CD14-positive monocyte (primary cell): ENCODE data around the gene KRTAP5-11. TPM values are rescaled to one million over a fixed set of nuclear protein-coding genes. Genes with fewer than 3 reads are reported as not detected.
"Not testable (repeated sequence)": the region's sequence is repeated elsewhere in the genome, so short reads cannot be mapped to it uniquely, and the experiment has no call there.

Experiments used
- DNase-seq, 3 donors: peaks; one replicate each; pipeline ENCODE4 v3.0.0-alpha.2; 2011 to 2022
- H2AFZ ChIP-seq: 2 replicates; pipeline ENCODE4 v1.6.0; 2012; ENCODE audit warnings: mild to moderate bottlenecking, low read depth, low read length, inconsistent platforms; ENCODE audit not compliant: insufficient read depth, poor library complexity, severe bottlenecking
- H3K27ac ChIP-seq, 2 donors: 1 replicate in 1 of 2; 2 replicates in 1 of 2; pipeline ENCODE4 v1.5.1; 2012 to 2013; ENCODE audit warnings: low read length in 2 of 2, control low read depth in 1 of 2, inconsistent platforms in 1 of 2, low read depth in 1 of 2, mild to moderate bottlenecking in 1 of 2
- H3K27me3 ChIP-seq, 2 donors: one replicate each; pipeline versions ENCODE4 v1.6.0 to v1.6.1; 2011 to 2013; ENCODE audit warnings: low read length in 2 of 2; ENCODE audit not compliant: control insufficient read depth in 2 of 2, insufficient read depth in 2 of 2
- H3K36me3 ChIP-seq, 2 donors: replicated peaks in 1 of 2; 1 replicate in 1 of 2; 2 replicates in 1 of 2; pipeline versions ENCODE4 v1.5.1 to v1.6.1; 2012 to 2013; ENCODE audit warnings: low read length in 2 of 2, control low read depth in 1 of 2, inconsistent platforms in 1 of 2, mild to moderate bottlenecking in 1 of 2; ENCODE audit not compliant: insufficient read depth in 2 of 2, control insufficient read depth in 1 of 2
- H3K4me1 ChIP-seq, 2 donors: 1 replicate in 1 of 2; 2 replicates in 1 of 2; pipeline versions ENCODE4 v1.5.1 to v1.6.1; 2012 to 2013; ENCODE audit warnings: low read length in 2 of 2, control low read depth in 1 of 2, inconsistent platforms in 1 of 2, mild to moderate bottlenecking in 1 of 2, moderate library complexity in 1 of 2; ENCODE audit not compliant: insufficient read depth in 2 of 2, control insufficient read depth in 1 of 2
- H3K4me2 ChIP-seq: replicated peaks from 2 replicates; pipeline ENCODE3; 2012; ENCODE audit warnings: low read length, moderate library complexity, mild to moderate bottlenecking; ENCODE audit not compliant: poor library complexity, severe bottlenecking; ENCODE audit errors: extremely low read depth
- H3K4me3 ChIP-seq, 3 experiments: fragments of 200-600 bp in 1 of 3; sonication (generic) in 1 of 3; replicated peaks in 1 of 3; 1 replicate in 2 of 3; 2 replicates in 1 of 3; pipeline ENCODE4 v1.5.1; 2011 to 2013; ENCODE audit warnings: low read length in 3 of 3, mild to moderate bottlenecking in 3 of 3, control low read depth in 2 of 3, low read depth in 2 of 3, inconsistent platforms in 1 of 3, moderate library complexity in 1 of 3
- H3K79me2 ChIP-seq: 2 replicates; pipeline ENCODE4 v1.6.0; 2012; ENCODE audit warnings: mild to moderate bottlenecking, control low read depth, inconsistent platforms, low read length, moderate library complexity; ENCODE audit not compliant: insufficient read depth
- H3K9ac ChIP-seq: 2 replicates; pipeline ENCODE4 v1.6.0; 2017; ENCODE audit warnings: low read length, mild to moderate bottlenecking; ENCODE audit not compliant: insufficient read depth, poor library complexity, severe bottlenecking
- H3K9me3 ChIP-seq, 2 donors: replicated peaks in 1 of 2; 1 replicate in 1 of 2; 2 replicates in 1 of 2; pipeline versions ENCODE4 v1.5.1 to v1.6.1; 2012 to 2013; ENCODE audit warnings: low read length in 2 of 2, control low read depth in 1 of 2; ENCODE audit not compliant: control insufficient read depth in 1 of 2, insufficient read depth in 1 of 2
- H4K20me1 ChIP-seq: 2 replicates; pipeline ENCODE4 v1.6.0; 2012; ENCODE audit warnings: mild to moderate bottlenecking, low read length, control low read depth, moderate library complexity; ENCODE audit not compliant: insufficient read depth
- H3K27ac Mint-ChIP-seq, 7 donors: one replicate each; pipeline ENCODE4 v1.8.0; 2020; ENCODE audit warnings: mild to moderate bottlenecking in 7 of 7, mixed read lengths in 7 of 7, moderate library complexity in 6 of 7, inconsistent platforms in 2 of 7
- H3K27me3 Mint-ChIP-seq, 3 donors: one replicate each; pipeline ENCODE4 v1.8.0; 2021 to 2022; ENCODE audit warnings: low read depth in 3 of 3, mild to moderate bottlenecking in 3 of 3, mixed read lengths in 3 of 3, moderate library complexity in 3 of 3, inconsistent platforms in 1 of 3
- H3K36me3 Mint-ChIP-seq, 2 donors: one replicate each; pipeline ENCODE4 v1.8.0; 2020; ENCODE audit warnings: mixed read lengths in 2 of 2, inconsistent platforms in 1 of 2, mild to moderate bottlenecking in 1 of 2
- H3K4me1 Mint-ChIP-seq: one replicate; pipeline ENCODE4 v1.8.0; 2020; ENCODE audit warnings: mild to moderate bottlenecking, mixed read lengths
- H3K4me3 Mint-ChIP-seq, 2 donors: one replicate each; pipeline ENCODE4 v1.8.0; 2020; ENCODE audit warnings: mild to moderate bottlenecking in 2 of 2, mixed read lengths in 2 of 2, moderate library complexity in 1 of 2
- H3K9me3 Mint-ChIP-seq, 7 donors: one replicate each; pipeline ENCODE4 v1.8.0; 2020 to 2022; ENCODE audit warnings: mixed read lengths in 7 of 7, mild to moderate bottlenecking in 6 of 7, moderate library complexity in 6 of 7, inconsistent platforms in 2 of 7
- WGBS: methylation state at CpG from one replicate; pipeline ENCODE4 v1.1.5; 2013; ENCODE audit warnings: missing lambda C conversion rate; ENCODE audit not compliant: insufficient coverage; 5-methylcytosine and 5-hydroxymethylcytosine counted together
- intact Hi-C, 2 donors: fragments of 100-400 bp; cut with micrococcal nuclease; formaldehyde crosslinking; loops; one replicate each; pipeline versions ENCODE4 v1.15.0 to v1.15.1; 2023
- polyA plus RNA-seq, 3 donors: library from polyadenylated mRNA; depleted of rRNA in 1 of 3; unstranded in 2 of 3; stranded (reverse) in 1 of 3; fragments of 300-500 nt in 2 of 3; fragments of >200 nt in 1 of 3; fragmentation: Illumina TruSeq in 2 of 3; gene quantifications; 1 replicate in 2 of 3; 2 replicates in 1 of 3; pipeline ENCODE4 v1.2.3, GENCODE V29; 2012 to 2021
- TF ChIP-seq, protein P1 (sequence below): fragments of 200-600 bp; IDR thresholded peaks from one replicate; pipeline ENCODE4 v1.8.0; 2022; ENCODE audit warnings: antibody characterized with exemption, mild to moderate bottlenecking

KRTAP5-11 gene
- polyA plus RNA-seq, 3 donors, result not detected

- no peak overlapping the region for H3K4me3 ChIP-seq
- TF ChIP-seq, protein P1, sequence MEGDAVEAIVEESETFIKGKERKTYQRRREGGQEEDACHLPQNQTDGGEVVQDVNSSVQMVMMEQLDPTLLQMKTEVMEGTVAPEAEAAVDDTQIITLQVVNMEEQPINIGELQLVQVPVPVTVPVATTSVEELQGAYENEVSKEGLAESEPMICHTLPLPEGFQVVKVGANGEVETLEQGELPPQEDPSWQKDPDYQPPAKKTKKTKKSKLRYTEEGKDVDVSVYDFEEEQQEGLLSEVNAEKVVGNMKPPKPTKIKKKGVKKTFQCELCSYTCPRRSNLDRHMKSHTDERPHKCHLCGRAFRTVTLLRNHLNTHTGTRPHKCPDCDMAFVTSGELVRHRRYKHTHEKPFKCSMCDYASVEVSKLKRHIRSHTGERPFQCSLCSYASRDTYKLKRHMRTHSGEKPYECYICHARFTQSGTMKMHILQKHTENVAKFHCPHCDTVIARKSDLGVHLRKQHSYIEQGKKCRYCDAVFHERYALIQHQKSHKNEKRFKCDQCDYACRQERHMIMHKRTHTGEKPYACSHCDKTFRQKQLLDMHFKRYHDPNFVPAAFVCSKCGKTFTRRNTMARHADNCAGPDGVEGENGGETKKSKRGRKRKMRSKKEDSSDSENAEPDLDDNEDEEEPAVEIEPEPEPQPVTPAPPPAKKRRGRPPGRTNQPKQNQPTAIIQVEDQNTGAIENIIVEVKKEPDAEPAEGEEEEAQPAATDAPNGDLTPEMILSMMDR, result no peak
- no peaks in the 10 kb centered on the region for H4K20me1 ChIP-seq
- 80% methylated on average over 2 of the region's 4 CpGs for WGBS
- no peak overlapping the region for H2AFZ ChIP-seq
- peak overlapping the region in 1 of 7 donors; percentile 12 for H3K27ac Mint-ChIP-seq
- H3K27ac ChIP-seq, result no peak overlapping the region
- no peak overlapping the region for H3K4me3 Mint-ChIP-seq
- H3K27me3 ChIP-seq, result no peaks in the 10 kb centered on the region
- DNase-seq, result no peak
- H3K4me2 ChIP-seq, result no peak overlapping the region
- H3K27me3 Mint-ChIP-seq, result peaks cover 1 to 8% (median 2%) of the 10 kb centered on the region in 3 donors
- H3K9ac ChIP-seq, result no peak overlapping the region
- H3K79me2 ChIP-seq, result no peaks in the 10 kb centered on the region
- intact Hi-C loops, result no loop called here
- peaks cover 4 to 8% of the 10 kb centered on the region in 2 donors for H3K4me1 ChIP-seq
- no peaks in the 10 kb centered on the region for H3K36me3 Mint-ChIP-seq
- H3K9me3 ChIP-seq, result peaks cover 0 to 11% of the 10 kb centered on the region in 2 donors
- H3K36me3 ChIP-seq, result no peaks in the 10 kb centered on the region
- peaks cover 8% of the 10 kb centered on the region for H3K4me1 Mint-ChIP-seq
- peaks cover 5 to 18% (median 8%) of the 10 kb centered on the region in 7 donors for H3K9me3 Mint-ChIP-seq
These were observed 44.0 kb downstream of the KRTAP5-11 start for GRCh38 chr11:71538666-71538990.

- H3K36me3 Mint-ChIP-seq, H4K20me1 ChIP-seq, H3K27ac ChIP-seq, H3K9ac ChIP-seq, H3K4me1 Mint-ChIP-seq, H3K4me3 Mint-ChIP-seq, H3K79me2 ChIP-seq, H2AFZ ChIP-seq, intact Hi-C loops, H3K4me1 ChIP-seq, H3K27me3 Mint-ChIP-seq, H3K4me3 ChIP-seq, H3K36me3 ChIP-seq, DNase-seq, H3K4me2 ChIP-seq, H3K27me3 ChIP-seq: not testable (repeated sequence)
- H3K27ac Mint-ChIP-seq, result peak within 1 kb of the TSS in 1 of 7 donors; percentile 86
- peaks cover 0 to 11% of the 10 kb centered on the region in 2 donors for H3K9me3 ChIP-seq
- WGBS, result 0% methylated on average over 1 of the region's 4 CpGs
- H3K9me3 Mint-ChIP-seq, result peaks cover 5 to 15% (median 6%) of the 10 kb centered on the region in 7 donors
These were observed 44.6 kb downstream of the KRTAP5-11 start, which contains the start of gene KRTAP5-8 for GRCh38 chr11:71537977-71538665. Gene KRTAP5-8, plus strand, starts transcription at chr11:71538025. Its CDS starts 31 bp downstream, at chr11:71538056.
